ENCODE measurements around the gene ITGA1.

DNA sequence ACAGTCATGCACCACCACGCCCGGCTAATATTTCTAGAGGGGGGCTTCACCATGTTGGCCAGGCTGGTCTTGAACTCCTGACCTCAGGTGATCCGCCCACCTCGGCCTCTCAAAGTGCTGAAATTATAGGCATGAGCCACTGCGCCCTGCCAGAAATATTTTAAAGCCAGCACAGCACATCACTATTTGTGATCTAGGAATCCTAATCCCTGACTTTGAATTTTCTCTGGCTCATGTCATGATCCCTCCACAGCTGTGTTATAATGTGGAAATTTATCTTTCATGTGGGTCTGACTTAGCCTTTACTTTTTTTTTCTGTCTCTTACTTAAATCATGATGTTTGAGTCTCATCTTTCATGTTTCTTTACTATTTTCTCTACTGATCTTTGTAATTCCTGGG is 18.7 kb upstream of the ITGA1 start:
- TF ChIP-seq POLR2A (IDR thresholded peaks at IDR 0.05; ENCODE audit: low read depth) (no peak), EP300 (IDR thresholded peaks at IDR 0.05) (no peak), POLR2AphosphoS5 (IDR thresholded peaks at IDR 0.05) (no peak)
- TF ChIP-seq, protein P1, sequence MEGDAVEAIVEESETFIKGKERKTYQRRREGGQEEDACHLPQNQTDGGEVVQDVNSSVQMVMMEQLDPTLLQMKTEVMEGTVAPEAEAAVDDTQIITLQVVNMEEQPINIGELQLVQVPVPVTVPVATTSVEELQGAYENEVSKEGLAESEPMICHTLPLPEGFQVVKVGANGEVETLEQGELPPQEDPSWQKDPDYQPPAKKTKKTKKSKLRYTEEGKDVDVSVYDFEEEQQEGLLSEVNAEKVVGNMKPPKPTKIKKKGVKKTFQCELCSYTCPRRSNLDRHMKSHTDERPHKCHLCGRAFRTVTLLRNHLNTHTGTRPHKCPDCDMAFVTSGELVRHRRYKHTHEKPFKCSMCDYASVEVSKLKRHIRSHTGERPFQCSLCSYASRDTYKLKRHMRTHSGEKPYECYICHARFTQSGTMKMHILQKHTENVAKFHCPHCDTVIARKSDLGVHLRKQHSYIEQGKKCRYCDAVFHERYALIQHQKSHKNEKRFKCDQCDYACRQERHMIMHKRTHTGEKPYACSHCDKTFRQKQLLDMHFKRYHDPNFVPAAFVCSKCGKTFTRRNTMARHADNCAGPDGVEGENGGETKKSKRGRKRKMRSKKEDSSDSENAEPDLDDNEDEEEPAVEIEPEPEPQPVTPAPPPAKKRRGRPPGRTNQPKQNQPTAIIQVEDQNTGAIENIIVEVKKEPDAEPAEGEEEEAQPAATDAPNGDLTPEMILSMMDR (IDR thresholded peaks at IDR 0.05): no peak
